Measurements from ENCODE around the gene SERPINA5. TPM values are rescaled to one million over a fixed set of nuclear protein-coding genes. Genes with fewer than 3 reads are reported as not detected.

SERPINA5 gene
- total RNA-seq, 3 donors from 2014 or later (not counting 1 experiment from before 2014, with no cell fraction given) = not detected

DNA sequence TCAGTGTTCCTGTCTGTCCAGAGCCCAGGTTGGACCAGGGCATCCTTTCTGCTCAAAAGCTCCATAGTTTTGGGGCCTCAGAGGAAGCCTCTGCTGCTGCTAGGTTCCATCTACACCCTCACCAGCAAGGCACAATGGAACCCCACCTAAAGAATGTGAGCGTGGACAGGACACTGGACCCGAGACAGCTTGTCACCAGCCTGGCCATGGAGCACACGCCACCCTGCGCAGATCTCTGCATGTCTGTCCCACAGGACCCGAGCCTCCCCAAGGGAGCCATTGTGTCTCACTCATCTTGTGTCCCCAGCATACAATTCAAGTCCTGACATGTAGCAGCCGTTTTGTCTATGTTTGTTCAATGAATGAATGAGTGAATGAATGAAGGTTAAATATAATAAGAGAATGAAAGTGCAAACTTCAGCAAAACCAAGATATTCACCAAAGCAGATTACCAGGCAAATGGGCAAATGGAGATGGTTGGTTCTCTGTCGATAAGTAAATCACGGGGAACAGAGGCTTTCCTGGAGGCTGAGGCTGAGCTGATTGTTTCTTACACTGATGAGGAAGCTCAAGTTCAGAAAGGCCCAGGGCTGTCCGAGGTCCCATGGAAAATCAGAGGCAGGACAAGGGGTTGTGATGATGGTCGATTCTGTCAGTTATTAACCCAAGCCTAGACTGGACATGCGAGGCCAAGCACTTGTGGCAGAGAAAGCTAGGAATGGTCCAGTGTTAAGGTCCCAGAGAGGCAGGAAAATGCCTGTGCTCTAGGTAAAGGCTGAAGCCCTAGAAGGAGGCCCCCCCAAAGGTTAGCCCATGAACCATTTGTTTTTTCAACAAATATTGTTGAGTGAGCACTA is 58.0 kb downstream of the SERPINA5 start:
- TF ChIP-seq, protein P1, sequence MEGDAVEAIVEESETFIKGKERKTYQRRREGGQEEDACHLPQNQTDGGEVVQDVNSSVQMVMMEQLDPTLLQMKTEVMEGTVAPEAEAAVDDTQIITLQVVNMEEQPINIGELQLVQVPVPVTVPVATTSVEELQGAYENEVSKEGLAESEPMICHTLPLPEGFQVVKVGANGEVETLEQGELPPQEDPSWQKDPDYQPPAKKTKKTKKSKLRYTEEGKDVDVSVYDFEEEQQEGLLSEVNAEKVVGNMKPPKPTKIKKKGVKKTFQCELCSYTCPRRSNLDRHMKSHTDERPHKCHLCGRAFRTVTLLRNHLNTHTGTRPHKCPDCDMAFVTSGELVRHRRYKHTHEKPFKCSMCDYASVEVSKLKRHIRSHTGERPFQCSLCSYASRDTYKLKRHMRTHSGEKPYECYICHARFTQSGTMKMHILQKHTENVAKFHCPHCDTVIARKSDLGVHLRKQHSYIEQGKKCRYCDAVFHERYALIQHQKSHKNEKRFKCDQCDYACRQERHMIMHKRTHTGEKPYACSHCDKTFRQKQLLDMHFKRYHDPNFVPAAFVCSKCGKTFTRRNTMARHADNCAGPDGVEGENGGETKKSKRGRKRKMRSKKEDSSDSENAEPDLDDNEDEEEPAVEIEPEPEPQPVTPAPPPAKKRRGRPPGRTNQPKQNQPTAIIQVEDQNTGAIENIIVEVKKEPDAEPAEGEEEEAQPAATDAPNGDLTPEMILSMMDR (IDR thresholded peaks at IDR 0.05) = no peak
- Histone ChIP-seq H3K4me3 (ENCODE audit: low read length) (no peak overlapping the region), H3K4me1 (ENCODE audit: control insufficient read depth, insufficient read depth, low read length) (no peaks in the 10 kb centered on the region), H3K9me3 (ENCODE audit: control insufficient read depth, insufficient read depth, low read length) (no peaks in the 10 kb centered on the region), H3K27me3 (ENCODE audit: control insufficient read depth, insufficient read depth, low read length) (no peaks in the 10 kb centered on the region), H3K36me3 (ENCODE audit: control insufficient read depth, insufficient read depth, low read length) (no peaks in the 10 kb centered on the region), H3K27ac (ENCODE audit: low read length) (no peak overlapping the region)
- WGBS (ENCODE audit: insufficient coverage) = 85% methylated on average over 11 of the region's 11 CpGs
- H3K4me3 Mint-ChIP-seq = no peak overlapping the region
- no peaks in the 10 kb centered on the region for H3K4me1 Mint-ChIP-seq
- H3K36me3 Mint-ChIP-seq = no peaks in the 10 kb centered on the region
- H3K27ac Mint-ChIP-seq = no peak overlapping the region
- DNase-seq (no peak), ATAC-seq (no peak)
- H3K9me3 Mint-ChIP-seq = no peaks in the 10 kb centered on the region
- intact Hi-C loops (cut with micrococcal nuclease) = no loop called here
- no peaks in the 10 kb centered on the region for H3K27me3 Mint-ChIP-seq (ENCODE audit: low read depth in 2 of 2)

DNA sequence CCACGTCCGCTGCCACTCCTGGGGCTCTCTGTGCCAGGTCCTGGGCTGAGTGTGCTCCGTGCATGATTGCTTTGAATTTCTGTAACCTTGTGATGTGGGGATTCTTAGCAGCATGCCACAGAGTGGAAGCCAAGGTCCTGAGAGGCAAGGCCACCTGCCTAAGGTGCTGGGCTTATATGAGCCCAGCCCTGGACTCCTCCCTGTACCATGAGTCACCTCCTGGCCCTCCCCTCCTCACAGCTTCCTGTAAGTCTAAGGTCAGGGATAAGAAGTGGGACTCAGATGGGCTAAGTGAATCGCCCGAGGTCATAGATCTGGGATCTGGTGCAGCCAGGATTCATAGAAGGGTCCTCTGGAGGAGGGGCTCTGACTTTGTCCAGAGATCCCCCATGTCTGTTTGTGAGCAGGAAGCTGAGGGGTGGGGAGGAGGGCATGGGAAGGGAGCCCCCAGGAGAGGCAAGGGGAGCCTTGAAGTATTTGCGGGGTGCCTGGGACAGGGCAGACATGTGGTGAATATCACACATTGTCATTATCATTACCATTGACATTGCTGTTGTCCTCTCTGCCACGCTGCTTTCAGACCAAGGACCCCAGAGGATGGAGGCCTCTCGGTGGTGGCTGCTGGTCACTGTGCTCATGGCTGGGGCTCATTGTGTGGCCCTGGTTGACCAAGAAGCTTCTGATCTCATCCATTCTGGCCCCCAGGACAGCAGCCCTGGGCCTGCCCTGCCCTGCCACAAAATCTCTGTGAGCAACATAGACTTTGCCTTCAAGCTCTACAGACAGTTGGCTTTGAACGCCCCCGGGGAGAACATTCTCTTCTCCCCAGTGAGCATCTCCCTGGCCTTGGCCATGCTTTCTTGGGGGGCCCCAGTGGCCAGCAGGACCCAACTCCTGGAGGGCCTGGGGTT is 59.8 kb downstream of the SERPINA5 start:
- Mint-ChIP-seq H3K36me3 (no peaks in the 10 kb centered on the region), H3K4me3 (no peak overlapping the region), H3K9me3 (no peaks in the 10 kb centered on the region), H3K4me1 (no peaks in the 10 kb centered on the region), H3K27me3 (ENCODE audit: low read depth in 2 of 2) (peaks cover 0 to 4% of the 10 kb centered on the region in 2 donors), H3K27ac (no peak overlapping the region)
- Histone ChIP-seq H3K4me1 (ENCODE audit: control insufficient read depth, insufficient read depth, low read length) (no peaks in the 10 kb centered on the region), H3K4me3 (ENCODE audit: low read length) (no peak overlapping the region), H3K27me3 (ENCODE audit: control insufficient read depth, insufficient read depth, low read length) (no peaks in the 10 kb centered on the region), H3K36me3 (ENCODE audit: control insufficient read depth, insufficient read depth, low read length) (no peaks in the 10 kb centered on the region), H3K27ac (ENCODE audit: low read length) (no peak overlapping the region), H3K9me3 (ENCODE audit: control insufficient read depth, insufficient read depth, low read length) (no peaks in the 10 kb centered on the region)
- 91% methylated on average over 10 of the region's 10 CpGs for WGBS (ENCODE audit: insufficient coverage)
- intact Hi-C loops (cut with micrococcal nuclease) = no loop called here
- DNase-seq (no peak), ATAC-seq (no peak)
- TF ChIP-seq, protein P1 (IDR thresholded peaks at IDR 0.05) = no peak

DNA sequence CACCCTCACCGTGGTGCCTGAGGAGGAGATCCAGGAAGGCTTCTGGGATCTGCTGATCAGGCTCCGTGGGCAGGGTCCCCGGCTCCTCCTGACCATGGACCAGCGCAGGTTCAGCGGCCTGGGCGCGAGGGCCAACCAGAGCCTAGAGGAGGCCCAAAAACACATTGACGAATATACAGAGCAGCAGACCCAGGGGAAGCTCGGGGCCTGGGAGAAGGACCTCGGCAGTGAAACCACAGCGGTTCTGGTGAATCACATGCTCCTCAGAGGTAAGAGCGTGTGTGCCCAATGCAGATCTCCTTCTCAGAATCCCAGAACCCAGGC is 60.4 kb downstream of the SERPINA5 start:
- no peaks in the 10 kb centered on the region for H3K27me3 ChIP-seq (ENCODE audit: control insufficient read depth, insufficient read depth, low read length)
- no peaks in the 10 kb centered on the region for H3K4me1 Mint-ChIP-seq
- DNase-seq (no peak), ATAC-seq (no peak)
- no peaks in the 10 kb centered on the region for H3K9me3 ChIP-seq (ENCODE audit: control insufficient read depth, insufficient read depth, low read length)
- H3K4me3 ChIP-seq (ENCODE audit: low read length) = no peak overlapping the region
- H3K4me1 ChIP-seq (ENCODE audit: control insufficient read depth, insufficient read depth, low read length) = no peaks in the 10 kb centered on the region
- no peak overlapping the region for H3K27ac Mint-ChIP-seq
- TF ChIP-seq, protein P1 (IDR thresholded peaks at IDR 0.05) = no peak
- no peak overlapping the region for H3K27ac ChIP-seq (ENCODE audit: low read length)
- intact Hi-C loops (cut with micrococcal nuclease) = no loop called here
- peaks cover 0 to 4% of the 10 kb centered on the region in 2 donors for H3K27me3 Mint-ChIP-seq (ENCODE audit: low read depth in 2 of 2)
- H3K4me3 Mint-ChIP-seq = no peak overlapping the region
- no peaks in the 10 kb centered on the region for H3K36me3 ChIP-seq (ENCODE audit: control insufficient read depth, insufficient read depth, low read length)
- 89% methylated on average over 12 of the region's 12 CpGs for WGBS (ENCODE audit: insufficient coverage)
- H3K36me3 Mint-ChIP-seq = no peaks in the 10 kb centered on the region
- no peaks in the 10 kb centered on the region for H3K9me3 Mint-ChIP-seq

Other genes starting within 250 kb of the SERPINA5 start
- gene SERPINA2, start 214.7 kb upstream of the SERPINA5 start, total RNA-seq = not detected
- 10 to 100 TPM; 12.7 to 65.3 (median 48.3) TPM for gene SERPINA1, start 192.8 kb upstream of the SERPINA5 start, total RNA-seq
- gene SERPINA11, start 128.6 kb upstream of the SERPINA5 start, total RNA-seq = not detected
- not detected for gene SERPINA9, start 105.2 kb upstream of the SERPINA5 start, total RNA-seq
- gene SERPINA12, start 72.0 kb upstream of the SERPINA5 start, total RNA-seq = not detected
- gene SERPINA4, start 20.0 kb upstream of the SERPINA5 start, total RNA-seq = not detected
- gene SERPINA3, start 31.0 kb downstream of the SERPINA5 start, total RNA-seq = not detected
- 1 to 10 TPM in 1 of 3 donors, under 1 TPM in 2; 0.28 to 2.1 (median 0.77) TPM for gene GSC, start 188.7 kb downstream of the SERPINA5 start, total RNA-seq

All from natural killer cell (primary cell).